Progenitor cell of endocrine pancreas (in vitro differentiated cells): Measurements from ENCODE around the gene SLC9C2. TPM values are rescaled to one million over a fixed set of nuclear protein-coding genes. Genes with fewer than 3 reads are reported as not detected.
"Not testable (repeated sequence)": the region's sequence is repeated elsewhere in the genome, so short reads cannot be mapped to it uniquely, and the experiment has no call there.

ENCODE experiments used
- DNase-seq: peaks from one replicate; pipeline ENCODE4 v3.0.0; 2021; ENCODE audit warnings: low spot score; ENCODE audit not compliant: unreplicated experiment
- H3K27ac Mint-ChIP-seq: 2 replicates; pipeline ENCODE4 v1.8.0; 2021; ENCODE audit warnings: mild to moderate bottlenecking, moderate library complexity, mixed read lengths
- H3K27me3 Mint-ChIP-seq: 2 replicates; pipeline ENCODE4 v1.8.0; 2021; ENCODE audit warnings: mixed read lengths
- H3K36me3 Mint-ChIP-seq: 2 replicates; pipeline ENCODE4 v1.8.0; 2022; ENCODE audit warnings: mixed read lengths; ENCODE audit not compliant: insufficient read depth
- H3K4me1 Mint-ChIP-seq: 2 replicates; pipeline ENCODE4 v1.8.0; 2021; ENCODE audit warnings: low read depth, mixed read lengths
- H3K4me3 Mint-ChIP-seq: 2 replicates; pipeline ENCODE4 v1.8.0; 2021; ENCODE audit warnings: low read depth, mild to moderate bottlenecking, moderate library complexity, mixed read lengths
- H3K9me3 Mint-ChIP-seq: 2 replicates; pipeline ENCODE4 v1.8.0; 2021; ENCODE audit warnings: low read depth, mixed read lengths
- CTCF ChIP-seq: fragments of 200-600 bp; sonication (generic); IDR thresholded peaks from one replicate; pipeline ENCODE4 v1.5.0; 2021; ENCODE audit warnings: antibody characterized with exemption, mild to moderate bottlenecking; ENCODE audit not compliant: unreplicated experiment
- total RNA-seq: library from RNA; stranded (reverse); gene quantifications from 2 replicates; pipeline ENCODE4 v1.2.1, GENCODE V29; 2021

SLC9C2 gene
- total RNA-seq, 1 donor from 2014 or later, result not detected

- Mint-ChIP-seq H3K27me3 (no peaks in the 10 kb centered on the region), H3K36me3 (peaks cover 3% of the 10 kb centered on the region), H3K9me3 (peaks cover 17% of the 10 kb centered on the region), H3K4me1 (no peaks in the 10 kb centered on the region), H3K27ac (peak overlapping the region; percentile 93), H3K4me3 (peak overlapping the region; percentile 70)
- TF ChIP-seq CTCF, result no peak
- no peak for DNase-seq
Measured at GRCh38 chr1:173638043-173639021, 35.5 kb upstream of the SLC9C2 start.

DNA sequence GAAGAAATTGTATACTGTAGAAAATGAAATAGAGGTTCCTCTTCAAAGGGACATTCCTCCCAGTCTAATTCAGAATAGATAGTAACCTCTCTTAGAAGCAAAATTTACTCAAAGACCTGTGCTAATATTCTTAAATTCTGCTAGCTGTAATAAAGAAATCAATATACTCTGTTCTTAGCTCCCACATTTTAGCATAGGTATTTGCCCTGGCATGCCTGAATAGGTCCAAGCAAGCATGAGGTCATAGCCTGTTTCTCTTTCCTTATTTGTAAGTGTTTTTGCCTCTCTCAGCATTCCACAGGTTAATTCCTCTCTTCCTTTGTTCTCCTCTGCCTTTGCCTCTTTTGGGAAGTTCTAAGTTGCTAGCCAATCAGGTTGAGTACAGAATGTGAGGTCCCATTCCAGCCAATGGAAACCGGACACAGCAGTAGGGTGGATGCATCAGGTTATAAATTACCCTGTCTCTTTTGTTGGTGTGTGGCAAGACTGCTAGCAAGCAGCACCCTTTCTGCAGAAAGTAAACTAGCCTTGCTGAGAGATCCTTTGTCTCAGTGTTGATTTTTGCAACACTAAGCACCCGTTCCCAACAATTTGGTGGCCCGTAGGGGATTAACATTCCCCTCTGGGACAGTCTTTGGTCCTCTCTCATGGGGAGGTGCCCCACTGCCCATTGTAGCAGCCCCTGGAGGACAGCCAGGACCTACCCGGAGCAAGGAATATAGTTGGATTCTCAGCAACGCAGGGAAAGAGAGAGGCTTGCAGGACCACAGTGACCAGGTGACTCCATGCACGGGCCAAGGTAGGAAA is 34.6 kb upstream of the SLC9C2 start:
- H3K4me1 Mint-ChIP-seq, DNase-seq, H3K27me3 Mint-ChIP-seq, H3K36me3 Mint-ChIP-seq: not testable (repeated sequence)
- H3K27ac Mint-ChIP-seq, result peak overlapping the region; percentile 93
- H3K9me3 Mint-ChIP-seq, result peaks cover 20% of the 10 kb centered on the region
- peak overlapping the region; percentile 70 for H3K4me3 Mint-ChIP-seq

DNA sequence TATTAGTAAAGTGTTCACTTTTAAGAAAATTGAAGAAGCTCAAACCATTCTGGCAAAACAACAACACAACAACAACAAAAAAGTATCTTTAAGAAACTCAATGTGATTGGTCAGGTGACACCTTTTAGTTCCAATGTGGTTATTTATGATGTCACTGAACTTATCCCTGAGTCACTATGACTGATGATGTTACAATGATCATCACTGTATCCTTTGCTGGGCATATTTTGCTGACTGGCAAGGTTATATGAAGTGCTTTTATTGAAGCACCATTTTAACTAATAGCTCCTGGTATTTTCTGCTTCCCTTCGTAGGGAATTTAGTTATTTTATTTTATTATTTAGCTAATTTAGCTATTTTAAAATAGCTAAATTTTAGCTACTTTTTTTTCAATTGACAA is 32.2 kb upstream of the SLC9C2 start, which contains the start of gene TEX50:
Gene TEX50 (plus strand): TSS at position 223 of the 400 bp plus-strand sequence. CDS start 184 bp downstream, outside the sequence.
- Mint-ChIP-seq H3K27ac (no peak within 1 kb of the TSS), H3K4me1 (no peaks in the 10 kb centered on the region), H3K36me3 (peaks cover 3% of the 10 kb centered on the region), H3K4me3 (no peak within 1 kb of the TSS), H3K27me3 (no peaks in the 10 kb centered on the region), H3K9me3 (peaks cover 25% of the 10 kb centered on the region)
- DNase-seq, result no peak
- no peak for TF ChIP-seq CTCF

GRCh38 chr1:173628888-173629287 is 26.0 kb upstream of the SLC9C2 start:
- Mint-ChIP-seq H3K36me3 (no peaks in the 10 kb centered on the region), H3K4me1 (peaks cover 2% of the 10 kb centered on the region), H3K9me3 (peaks cover 17% of the 10 kb centered on the region), H3K4me3 (no peak overlapping the region), H3K27ac (no peak overlapping the region), H3K27me3 (no peaks in the 10 kb centered on the region)
- no peak for TF ChIP-seq CTCF
- DNase-seq, result no peak

DNA sequence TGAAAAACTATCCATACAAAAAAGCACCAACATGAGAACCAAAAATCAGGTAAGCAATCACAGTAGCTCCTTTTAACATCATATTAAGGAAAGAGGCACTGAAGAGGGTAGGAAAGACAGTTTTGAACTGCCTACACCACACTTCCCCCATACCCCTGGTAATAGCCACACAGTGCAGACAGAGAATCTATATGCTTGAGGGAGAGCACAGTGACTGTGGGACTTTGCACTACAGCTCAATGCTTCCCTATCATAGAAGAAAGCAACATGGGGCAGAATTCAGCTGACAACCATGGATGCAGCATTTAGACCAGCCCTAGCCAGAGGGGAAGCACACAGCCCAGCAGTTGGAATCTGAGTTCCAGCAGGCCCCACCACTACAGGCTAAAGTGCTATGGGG is 24.4 kb upstream of the SLC9C2 start:
- H3K36me3 Mint-ChIP-seq, result peaks cover 1% of the 10 kb centered on the region
- no peaks in the 10 kb centered on the region for H3K27me3 Mint-ChIP-seq
- no peak overlapping the region for H3K27ac Mint-ChIP-seq
- no peak for TF ChIP-seq CTCF
- H3K4me1 Mint-ChIP-seq, result peaks cover 2% of the 10 kb centered on the region
- no peak overlapping the region for H3K4me3 Mint-ChIP-seq
- H3K9me3 Mint-ChIP-seq, result peaks cover 9% of the 10 kb centered on the region
- DNase-seq, result no peak
